Fibroblast of gingiva (primary cell): ENCODE measurements around the gene AKR1B1.

Experiments used
- DNase-seq: peaks from one replicate; pipeline ENCODE4 v3.0.0-alpha.2; 2011; ENCODE audit warnings: low read depth

The AKR1B1 gene

DNA sequence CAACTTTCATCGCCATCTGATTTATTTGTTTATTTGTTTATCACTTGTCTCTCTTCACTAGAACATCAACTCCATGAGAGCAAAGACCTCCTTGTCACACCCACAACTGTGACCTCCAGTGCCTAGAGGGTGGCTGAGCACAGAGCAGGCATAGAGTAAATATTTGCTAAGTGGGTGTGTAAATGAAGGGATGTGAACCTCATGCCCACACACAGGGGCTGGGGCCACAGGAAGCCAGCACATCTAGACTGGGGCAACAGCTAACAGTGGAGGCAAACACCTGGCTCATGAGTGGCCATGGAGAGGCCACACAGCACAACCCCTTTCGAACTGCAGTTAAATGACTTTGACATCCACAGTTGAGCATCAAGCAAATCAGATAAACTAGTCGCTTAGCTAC, 39.8 kb downstream of the AKR1B1 start:
- no peak for DNase-seq

DNA sequence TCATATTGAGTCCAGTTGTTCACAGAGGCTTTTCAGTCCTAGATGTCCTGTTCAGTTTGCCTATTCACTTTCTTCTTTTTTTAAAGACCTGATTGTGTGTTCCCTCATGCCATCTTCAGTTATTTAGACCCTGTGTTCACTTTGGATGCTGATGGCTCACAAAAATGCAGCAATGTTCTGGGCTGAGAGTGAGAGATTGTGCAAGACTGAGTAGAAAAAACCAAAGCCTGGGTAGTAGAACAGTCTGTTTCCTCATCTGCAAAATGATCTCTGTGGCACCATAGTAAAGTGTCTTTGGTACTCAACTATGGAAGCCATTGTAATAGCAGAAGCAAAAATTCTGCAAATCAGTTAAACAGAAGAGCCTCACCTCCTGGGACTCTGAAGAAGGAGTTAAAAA, 43.2 kb downstream of the AKR1B1 start:
- peak; percentile 59 for DNase-seq

DNA sequence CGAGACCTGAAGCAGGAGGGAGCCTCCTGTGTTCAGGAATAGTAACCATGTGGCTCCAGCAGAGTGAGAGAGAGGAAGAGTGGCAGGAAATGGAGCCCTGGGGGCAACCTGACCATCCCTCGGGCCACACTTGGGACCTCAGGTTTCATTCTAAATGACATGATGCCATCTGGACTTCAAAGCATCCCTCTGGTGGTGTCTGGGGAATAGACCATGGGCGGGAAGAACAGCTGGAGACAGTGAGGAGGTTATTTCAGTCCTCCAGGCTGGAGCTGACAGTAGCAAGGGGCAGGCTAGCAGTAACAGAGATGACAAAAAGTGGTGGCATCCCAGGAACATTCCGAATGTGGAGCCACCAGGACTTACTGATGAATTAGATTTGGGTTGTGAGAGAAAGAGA, 44.8 kb downstream of the AKR1B1 start:
- DNase-seq = no peak

DNA sequence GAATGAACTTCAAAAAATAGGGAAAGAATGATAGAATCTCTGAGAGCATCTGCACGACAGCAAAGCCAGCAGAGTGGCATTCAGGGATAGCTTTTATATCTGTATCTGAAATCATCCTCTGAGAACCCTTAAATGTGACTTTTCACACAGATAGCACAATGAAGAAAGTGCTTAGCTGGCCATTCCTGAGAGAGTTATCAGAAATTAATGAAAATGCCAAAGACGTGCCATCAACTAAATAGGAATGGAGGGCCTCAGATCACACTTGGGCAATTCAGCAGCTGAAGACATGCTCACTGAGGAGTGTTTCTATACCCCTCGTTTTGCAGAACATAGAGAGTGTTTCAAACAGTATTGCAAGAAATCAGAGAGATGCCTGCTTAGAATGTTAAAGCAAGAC, 51.6 kb downstream of the AKR1B1 start:
- DNase-seq = no peak

DNA sequence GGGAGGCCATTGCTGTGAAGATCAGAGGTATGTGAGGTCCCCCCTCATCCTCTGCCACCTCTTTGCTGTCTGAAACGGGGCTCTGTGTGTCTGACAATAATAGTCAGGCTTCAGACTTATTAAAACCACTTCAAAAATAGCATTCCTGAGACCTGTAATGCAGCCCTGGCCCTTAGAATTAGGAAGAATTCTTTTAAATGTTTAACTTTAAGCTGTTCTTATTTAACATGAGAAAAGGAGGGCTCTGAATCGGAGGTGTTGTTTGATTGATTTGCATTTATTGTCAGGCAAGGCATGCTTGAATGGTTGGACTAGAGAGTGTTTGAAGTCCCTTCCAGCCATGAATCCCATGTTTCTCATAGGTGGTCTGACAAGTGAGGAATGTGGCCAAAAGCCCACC, 52.5 kb downstream of the AKR1B1 start:
- DNase-seq = no peak

DNA sequence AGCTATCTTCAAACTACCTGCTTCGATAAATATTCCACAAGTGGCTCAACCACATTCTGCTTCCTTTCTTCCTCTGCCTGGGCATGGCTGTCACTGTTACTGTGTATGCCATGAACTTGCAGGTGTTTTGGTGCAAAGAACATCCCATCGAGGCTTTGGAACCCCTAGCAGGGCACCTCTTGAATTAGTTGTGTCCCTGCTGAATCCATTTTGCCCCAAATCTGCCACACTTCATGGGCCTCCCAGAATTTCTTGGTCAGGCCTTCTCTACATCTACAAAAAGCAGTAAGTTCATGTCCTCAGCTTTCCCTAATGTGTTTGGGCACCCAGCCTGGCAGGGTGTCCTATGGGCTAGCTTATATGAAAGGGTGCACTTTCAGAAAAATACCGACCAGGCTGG, 53.6 kb downstream of the AKR1B1 start:
- no peak for DNase-seq

DNA sequence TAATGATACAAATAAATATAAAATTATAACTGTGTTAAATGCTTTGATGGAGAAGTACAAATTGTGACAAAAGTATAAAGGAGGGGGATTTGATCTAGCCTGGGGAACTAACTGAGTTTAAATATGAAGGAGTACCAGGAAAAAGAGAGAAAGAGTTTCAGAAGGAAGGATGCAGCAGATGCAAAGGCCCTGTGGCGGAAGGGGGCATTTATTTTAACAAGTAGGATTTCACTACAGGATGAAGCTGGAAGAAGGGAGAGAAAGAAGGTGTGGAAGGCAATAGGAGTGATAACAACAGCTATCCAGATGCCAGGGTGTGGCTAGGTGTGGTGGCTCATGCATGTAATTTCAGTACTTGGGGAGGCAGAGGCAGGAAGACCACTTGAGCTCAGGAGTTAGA, 55.8 kb downstream of the AKR1B1 start:
- DNase-seq = no peak

DNA sequence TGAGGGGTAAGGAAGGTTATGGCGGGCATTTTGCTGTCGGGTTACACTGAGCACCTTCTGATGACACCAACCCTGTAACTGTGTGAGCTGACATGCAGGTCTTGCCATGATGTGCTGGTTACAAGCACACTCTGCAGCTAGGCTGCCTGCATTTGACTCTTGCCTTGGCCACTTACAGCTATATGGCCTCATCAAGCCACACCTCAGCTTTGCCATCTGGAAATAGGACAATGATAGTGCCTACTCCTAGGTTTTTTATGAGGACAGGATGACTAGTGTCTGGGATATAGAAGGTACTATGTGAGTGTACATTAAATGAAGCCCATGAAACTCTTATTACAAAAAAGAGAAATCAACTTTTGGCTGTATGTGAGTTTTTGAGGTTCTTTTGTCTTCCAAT, 58.0 kb downstream of the AKR1B1 start:
- DNase-seq = no peak

DNA sequence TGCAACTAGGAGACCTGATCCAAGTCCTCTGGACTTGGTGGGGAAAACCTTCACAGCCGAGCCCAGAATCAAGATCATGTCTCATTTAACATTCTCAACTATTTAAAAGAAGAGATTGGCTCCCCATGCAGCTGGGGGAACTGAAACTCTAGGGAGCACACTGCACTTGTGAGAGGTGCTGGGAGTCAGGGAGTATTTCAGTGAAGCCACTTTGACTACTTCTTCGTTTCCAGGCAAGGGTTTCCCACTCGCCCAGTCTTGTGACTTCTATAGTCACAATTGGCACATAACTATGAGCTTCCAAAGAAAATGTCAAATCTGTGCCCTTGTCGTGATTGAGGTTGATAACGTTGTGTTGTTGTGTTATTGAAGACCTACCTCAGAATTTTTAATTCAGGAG, 62.9 kb downstream of the AKR1B1 start:
- no peak for DNase-seq

DNA sequence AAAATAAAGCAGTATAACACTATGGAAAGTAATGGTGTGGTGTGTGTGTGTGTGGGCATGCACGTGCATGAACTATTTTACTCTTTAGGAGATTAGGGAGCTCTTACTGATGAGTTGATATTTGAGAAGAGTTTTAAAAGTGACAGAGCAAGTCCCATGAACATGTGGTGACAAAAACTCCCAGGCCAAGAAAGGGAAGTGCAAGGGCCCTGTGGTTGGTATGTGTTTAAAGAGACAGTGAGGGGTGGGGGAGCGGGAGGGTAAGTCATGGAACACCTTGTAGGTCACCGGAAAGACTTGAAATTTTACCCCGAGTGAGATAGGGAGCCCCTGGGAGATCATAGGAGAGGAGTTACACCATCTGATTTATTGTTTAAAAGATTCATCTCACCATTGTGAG, 63.3 kb downstream of the AKR1B1 start:
- DNase-seq = no peak

DNA sequence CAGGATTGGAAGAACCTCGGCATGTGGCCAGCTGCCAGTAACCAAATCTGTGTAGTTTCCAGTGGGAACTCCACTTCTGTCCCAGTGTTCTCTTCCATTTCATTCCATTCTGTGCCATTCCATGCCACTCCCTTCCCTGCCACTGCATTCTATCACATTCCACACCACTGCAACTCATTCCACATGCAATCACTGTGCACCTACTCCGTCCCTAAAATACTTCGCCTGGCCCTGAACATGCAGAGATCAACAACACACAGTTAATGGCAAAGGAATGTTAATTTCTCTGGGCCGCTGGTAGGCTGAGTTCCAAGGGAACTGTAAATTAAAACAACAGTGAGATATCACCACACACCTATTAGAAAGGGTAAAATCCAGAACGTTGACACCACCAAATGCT, 64.8 kb downstream of the AKR1B1 start:
- no peak for DNase-seq
